GM23338 (cell line): ENCODE data around the gene TRIM37.

Experiments
- CREB1 ChIP-seq: fragments of 250-450 bp; sonication (Bioruptor Pico); IDR thresholded peaks from 2 replicates; pipeline ENCODE4 v1.5.0; 2020; ENCODE audit warnings: low read depth, mild to moderate bottlenecking, moderate library complexity
- EZH2 ChIP-seq: fragments of 200-600 bp; sonication (generic); IDR thresholded peaks from one replicate; pipeline ENCODE4 v1.8.0; 2017; ENCODE audit warnings: antibody characterized with exemption, mild to moderate bottlenecking, low read depth; ENCODE audit not compliant: unreplicated experiment
- POLR2AphosphoS5 ChIP-seq: IDR thresholded peaks from 2 replicates; pipeline ENCODE4 v1.6.1; 2016; ENCODE audit warnings: antibody characterized with exemption, low read depth
- ZNF114 ChIP-seq: fragments of 250-450 bp; sonication (Bioruptor Pico); IDR thresholded peaks from 2 replicates; pipeline ENCODE4 v1.5.0; 2020; ENCODE audit warnings: mild to moderate bottlenecking, moderate library complexity
- TF ChIP-seq, protein P1 (sequence below), 2 experiments: fragments of 200-600 bp in 1 of 2; sonication (generic) in 1 of 2; conservative IDR thresholded peaks; 2 replicates each; pipeline versions ENCODE4 v1.5.1 to v1.6.1; 2016 to 2017; ENCODE audit warnings: antibody characterized with exemption in 2 of 2, low read depth in 2 of 2, mild to moderate bottlenecking in 2 of 2, moderate library complexity in 1 of 2

DNA sequence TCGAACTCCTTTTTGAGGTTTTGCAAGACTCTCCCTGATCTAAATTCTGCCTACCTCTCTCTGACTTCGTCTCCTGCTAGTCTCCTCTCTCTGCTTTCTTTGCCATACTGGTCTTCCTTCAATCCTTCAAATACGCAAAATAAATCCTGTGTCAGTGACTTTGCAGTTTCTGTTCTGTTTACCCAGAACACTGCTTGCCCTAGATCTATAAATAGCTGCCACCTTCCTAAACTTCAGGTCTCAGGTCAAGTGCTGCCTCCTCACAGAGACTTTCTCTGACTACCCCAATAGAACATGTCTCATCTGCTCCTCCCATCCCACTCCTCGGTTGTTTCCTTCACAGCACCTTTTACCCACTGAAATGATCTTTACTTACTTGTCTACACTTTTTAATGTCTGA is 78.9 kb downstream of the TRIM37 start:
- TF ChIP-seq, protein P1, sequence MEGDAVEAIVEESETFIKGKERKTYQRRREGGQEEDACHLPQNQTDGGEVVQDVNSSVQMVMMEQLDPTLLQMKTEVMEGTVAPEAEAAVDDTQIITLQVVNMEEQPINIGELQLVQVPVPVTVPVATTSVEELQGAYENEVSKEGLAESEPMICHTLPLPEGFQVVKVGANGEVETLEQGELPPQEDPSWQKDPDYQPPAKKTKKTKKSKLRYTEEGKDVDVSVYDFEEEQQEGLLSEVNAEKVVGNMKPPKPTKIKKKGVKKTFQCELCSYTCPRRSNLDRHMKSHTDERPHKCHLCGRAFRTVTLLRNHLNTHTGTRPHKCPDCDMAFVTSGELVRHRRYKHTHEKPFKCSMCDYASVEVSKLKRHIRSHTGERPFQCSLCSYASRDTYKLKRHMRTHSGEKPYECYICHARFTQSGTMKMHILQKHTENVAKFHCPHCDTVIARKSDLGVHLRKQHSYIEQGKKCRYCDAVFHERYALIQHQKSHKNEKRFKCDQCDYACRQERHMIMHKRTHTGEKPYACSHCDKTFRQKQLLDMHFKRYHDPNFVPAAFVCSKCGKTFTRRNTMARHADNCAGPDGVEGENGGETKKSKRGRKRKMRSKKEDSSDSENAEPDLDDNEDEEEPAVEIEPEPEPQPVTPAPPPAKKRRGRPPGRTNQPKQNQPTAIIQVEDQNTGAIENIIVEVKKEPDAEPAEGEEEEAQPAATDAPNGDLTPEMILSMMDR (conservative IDR thresholded peaks at IDR 0.05; ENCODE audit: low read depth in 2 of 2), result no peak
- no peak for TF ChIP-seq POLR2AphosphoS5
- no peak for TF ChIP-seq ZNF114 (CRISPR knock-in tag)
- TF ChIP-seq EZH2, result no peak
- TF ChIP-seq CREB1, result no peak
